Spleen (tissue), 11 donors: ENCODE results near the gene RRAD. TPM values are rescaled to one million over a fixed set of nuclear protein-coding genes. Genes with fewer than 3 reads are reported as not detected.
A peak's percentile ranks its signal among the peaks of the same experiment; 100 is the strongest.

ENCODE experiments used
- DNase-seq: peaks from one replicate; pipeline ENCODE4 v3.0.0-alpha.2; 2020
- H3K27ac ChIP-seq, 8 donors: fragments of 200-600 bp; sonication (generic) in 7 of 8; 1 replicate in 4 of 8; 2 replicates in 4 of 8; pipeline versions ENCODE4 v1.5.0 to v1.8.0; 2016 to 2021; ENCODE audit warnings: inconsistent platforms in 4 of 8, mild to moderate bottlenecking in 4 of 8, moderate library complexity in 1 of 8
- H3K27me3 ChIP-seq, 7 donors: fragments of 200-600 bp; sonication (generic) in 6 of 7; replicated peaks in 1 of 7; 1 replicate in 4 of 7; 2 replicates in 3 of 7; pipeline versions ENCODE4 v1.5.0 to v1.8.0; 2016 to 2021; ENCODE audit warnings: inconsistent platforms in 3 of 7, mild to moderate bottlenecking in 1 of 7
- H3K36me3 ChIP-seq, 6 donors: fragments of 200-600 bp; sonication (generic) in 5 of 6; 1 replicate in 4 of 6; 2 replicates in 2 of 6; pipeline versions ENCODE4 v1.5.0 to v1.8.0; 2016 to 2021; ENCODE audit warnings: inconsistent platforms in 2 of 6
- H3K4me1 ChIP-seq, 6 donors: fragments of 200-600 bp; sonication (generic) in 5 of 6; 1 replicate in 3 of 6; 2 replicates in 3 of 6; pipeline versions ENCODE4 v1.5.0 to v1.8.0; 2016 to 2021; ENCODE audit warnings: inconsistent platforms in 3 of 6
- H3K4me3 ChIP-seq, 8 donors: fragments of 200-600 bp; sonication (generic) in 7 of 8; 1 replicate in 4 of 8; 2 replicates in 4 of 8; pipeline versions ENCODE4 v1.5.0 to v1.8.0; 2016 to 2021; ENCODE audit warnings: inconsistent platforms in 4 of 8, mild to moderate bottlenecking in 4 of 8, moderate library complexity in 2 of 8
- H3K9me3 ChIP-seq, 8 donors: fragments of 200-600 bp; sonication (generic) in 7 of 8; 1 replicate in 4 of 8; 2 replicates in 4 of 8; pipeline versions ENCODE4 v1.5.0 to v1.8.0; 2016 to 2021; ENCODE audit warnings: inconsistent platforms in 4 of 8
- CTCF ChIP-seq, 11 experiments: fragments of 200-600 bp in 7 of 11; fragments of 450-650 bp in 4 of 11; sonication (generic) in 4 of 11; IDR thresholded peaks in 8 of 11; conservative IDR thresholded peaks in 3 of 11; 1 replicate in 7 of 11; 2 replicates in 4 of 11; pipeline versions ENCODE4 v1.4.0 to v1.8.0; 2016 to 2021; ENCODE audit warnings: antibody characterized with exemption in 11 of 11, inconsistent platforms in 4 of 11, mild to moderate bottlenecking in 1 of 11
- POLR2A ChIP-seq, 3 donors: fragments of 450-650 bp; IDR thresholded peaks; one replicate each; pipeline ENCODE4 v1.5.1; 2017; ENCODE audit warnings: antibody characterized with exemption in 3 of 3, mild to moderate bottlenecking in 1 of 3
- POLR2AphosphoS5 ChIP-seq, 3 donors: sonication (generic); formaldehyde crosslinking; IDR thresholded peaks; one replicate each; pipeline ENCODE4 v1.5.1; 2017; ENCODE audit warnings: antibody characterized with exemption in 3 of 3
- WGBS, 5 donors: extraction: QIAGEN DNeasy Blood & Tissue Kit in 3 of 5; methylation state at CpG; one replicate each; pipeline versions ENCODE4 v1.1.5 to v1.1.7; 2013 to 2018; 5-methylcytosine and 5-hydroxymethylcytosine counted together
- intact Hi-C: fragments of 100-400 bp; cut with DNase I; formaldehyde crosslinking; loops from one replicate; pipeline ENCODE4 v1.15.0; 2023; ENCODE audit warnings: low total_unique reads
- polyA plus RNA-seq, 3 donors: library from polyadenylated mRNA; stranded (reverse); fragments of 200-250 nt; gene quantifications; one replicate each; pipeline ENCODE4 v1.2.1, GENCODE V29; 2013
- total RNA-seq, 7 donors: library from RNA; depleted of rRNA in 3 of 7; stranded (reverse); fragments of >200 nt in 3 of 7; fragmentation: NEBNext Ultra II Directional in 4 of 7; extraction: Animal tissue kit (Norgen Biotek cat#: 25700) in 4 of 7; gene quantifications; one replicate each; pipeline versions ENCODE4 v1.1.0 to v1.2.1, GENCODE V29; 2016 to 2021
- donor health status: healthy with polysubstance abuse.
- donor health status: DM: no; HTN: no; CAD: no; lungs with moderate emphysema.
- donor health status: DM: no; HTN: no; CAD: no.
- donor health status: Bipolar disorder and iron deficiency.
- donor health status: healthy.
- donor health status: DM: no; HTN: no; CAD: no.
- donor health status: DM: yes; HTN: yes; CAD: no.

The RRAD gene
- total and polyA plus RNA-seq, 10 donors: 0.52 to 16.4 (median 1.9) TPM

- no peak overlapping the region for H3K4me3 ChIP-seq
- H3K36me3 ChIP-seq: no peaks in the 10 kb centered on the region
- H3K27ac ChIP-seq: peak overlapping the region in 2 of 8 donors; percentile 11 to 21
- H3K27me3 ChIP-seq: no peaks in the 10 kb centered on the region
- WGBS, 5 donors: 54 to 73% (median 61%) methylated on average over 11 to 14 of the region's 14 CpGs
- peaks cover 0 to 16% (median 7%) of the 10 kb centered on the region in 6 donors for H3K4me1 ChIP-seq
- DNase-seq: peak; percentile 38
- intact Hi-C loops: no loop called here
- no peaks in the 10 kb centered on the region for H3K9me3 ChIP-seq
- TF ChIP-seq POLR2A (IDR thresholded peaks at IDR 0.05): no peak
- TF ChIP-seq POLR2AphosphoS5 (IDR thresholded peaks at IDR 0.05): no peak
- TF ChIP-seq CTCF (IDR thresholded peaks at IDR 0.05 in 8 of 11, conservative IDR thresholded peaks at IDR 0.05 in 3 of 11): no peak
Observed at GRCh38 chr16:66902648-66903543, 22.4 kb downstream of the RRAD start.

- Histone ChIP-seq H3K36me3 (no peaks in the 10 kb centered on the region), H3K27me3 (no peaks in the 10 kb centered on the region), H3K4me3 (no peak overlapping the region), H3K9me3 (no peaks in the 10 kb centered on the region), H3K4me1 (peaks cover 0 to 16% (median 7%) of the 10 kb centered on the region in 6 donors), H3K27ac (peak overlapping the region in 3 of 8 donors; percentile 22 to 57 (median 44))
- TF ChIP-seq CTCF (IDR thresholded peaks at IDR 0.05 in 8 of 11, conservative IDR thresholded peaks at IDR 0.05 in 3 of 11) (no peak), POLR2A (IDR thresholded peaks at IDR 0.05) (no peak), POLR2AphosphoS5 (IDR thresholded peaks at IDR 0.05) (no peak)
- intact Hi-C loops: no loop called here
- peak; percentile 32 for DNase-seq
- WGBS, 5 donors: 86 to 95% (median 92%) methylated on average over 8 to 10 of the region's 10 CpGs
Observed at GRCh38 chr16:66901626-66902025, 23.7 kb downstream of the RRAD start.

GRCh38 chr16:66900721-66901441, 24.5 kb downstream of the RRAD start:
- Histone ChIP-seq H3K4me1 (peaks cover 0 to 16% (median 7%) of the 10 kb centered on the region in 6 donors), H3K27ac (peak overlapping the region in 4 of 8 donors; percentile 22 to 57 (median 42)), H3K4me3 (no peak overlapping the region), H3K36me3 (no peaks in the 10 kb centered on the region), H3K9me3 (no peaks in the 10 kb centered on the region), H3K27me3 (no peaks in the 10 kb centered on the region)
- intact Hi-C loops: no loop called here
- TF ChIP-seq CTCF (IDR thresholded peaks at IDR 0.05 in 8 of 11, conservative IDR thresholded peaks at IDR 0.05 in 3 of 11): no peak
- no peak for TF ChIP-seq POLR2A (IDR thresholded peaks at IDR 0.05)
- no peak for TF ChIP-seq POLR2AphosphoS5 (IDR thresholded peaks at IDR 0.05)
- no peak for DNase-seq
- 58 to 80% (median 73%) methylated on average over 5 to 7 of the region's 7 CpGs for WGBS, 5 donors
